WI38 (cell line): ENCODE data around the gene SUCLG2.

Experiments
- H3K4me3 ChIP-seq: 2 replicates; pipeline ENCODE4 v1.5.1; 2011; ENCODE audit warnings: low read depth, mild to moderate bottlenecking, control low read depth, low read length
- TF ChIP-seq, protein P1 (sequence below): IDR thresholded peaks from 2 replicates; pipeline ENCODE4 v1.5.1; 2012; ENCODE audit warnings: low read depth, mild to moderate bottlenecking, control low read depth, low read length

Gene SUCLG2

DNA sequence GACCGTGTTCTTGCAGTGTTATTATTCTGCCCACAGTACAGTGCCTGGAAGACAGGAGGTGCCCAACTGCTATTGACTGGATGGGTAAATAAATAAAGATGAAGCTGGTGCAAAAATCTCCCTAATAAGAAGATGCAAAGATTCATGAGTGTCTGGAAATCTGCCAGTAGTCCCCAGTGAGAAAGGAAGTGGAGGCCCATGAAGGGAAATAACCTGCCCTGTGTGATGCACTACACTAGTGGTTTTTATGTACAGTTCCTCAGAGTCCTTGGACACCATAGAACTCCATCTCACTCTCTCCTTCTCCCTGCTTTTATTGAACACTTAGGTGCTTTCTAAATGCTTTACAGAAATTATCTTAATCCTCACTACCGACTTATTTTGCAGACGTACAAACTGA, 8.3 kb upstream of the SUCLG2 start:
- TF ChIP-seq, protein P1, sequence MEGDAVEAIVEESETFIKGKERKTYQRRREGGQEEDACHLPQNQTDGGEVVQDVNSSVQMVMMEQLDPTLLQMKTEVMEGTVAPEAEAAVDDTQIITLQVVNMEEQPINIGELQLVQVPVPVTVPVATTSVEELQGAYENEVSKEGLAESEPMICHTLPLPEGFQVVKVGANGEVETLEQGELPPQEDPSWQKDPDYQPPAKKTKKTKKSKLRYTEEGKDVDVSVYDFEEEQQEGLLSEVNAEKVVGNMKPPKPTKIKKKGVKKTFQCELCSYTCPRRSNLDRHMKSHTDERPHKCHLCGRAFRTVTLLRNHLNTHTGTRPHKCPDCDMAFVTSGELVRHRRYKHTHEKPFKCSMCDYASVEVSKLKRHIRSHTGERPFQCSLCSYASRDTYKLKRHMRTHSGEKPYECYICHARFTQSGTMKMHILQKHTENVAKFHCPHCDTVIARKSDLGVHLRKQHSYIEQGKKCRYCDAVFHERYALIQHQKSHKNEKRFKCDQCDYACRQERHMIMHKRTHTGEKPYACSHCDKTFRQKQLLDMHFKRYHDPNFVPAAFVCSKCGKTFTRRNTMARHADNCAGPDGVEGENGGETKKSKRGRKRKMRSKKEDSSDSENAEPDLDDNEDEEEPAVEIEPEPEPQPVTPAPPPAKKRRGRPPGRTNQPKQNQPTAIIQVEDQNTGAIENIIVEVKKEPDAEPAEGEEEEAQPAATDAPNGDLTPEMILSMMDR, result no peak
- no peak overlapping the region for H3K4me3 ChIP-seq

DNA sequence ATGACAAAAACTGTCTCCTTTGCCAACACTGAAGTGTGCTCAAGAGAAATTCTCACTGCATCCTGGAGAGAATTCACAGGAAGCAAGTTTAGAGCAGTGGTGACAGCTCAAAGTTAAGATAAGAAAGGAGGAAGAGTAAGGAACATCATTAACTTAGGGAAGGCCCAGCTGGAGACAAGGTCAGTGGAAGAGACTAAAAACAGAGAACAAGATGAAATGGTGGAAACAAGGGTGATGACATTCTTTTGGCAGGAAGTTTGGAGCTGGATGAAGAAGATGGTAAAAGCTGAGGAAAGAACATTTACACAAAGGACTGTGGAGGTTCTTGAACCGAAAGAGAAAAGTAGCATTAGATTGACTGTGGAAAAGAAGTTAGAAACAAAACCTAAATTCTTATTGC, 6.7 kb upstream of the SUCLG2 start:
- TF ChIP-seq, protein P1, result no peak

DNA sequence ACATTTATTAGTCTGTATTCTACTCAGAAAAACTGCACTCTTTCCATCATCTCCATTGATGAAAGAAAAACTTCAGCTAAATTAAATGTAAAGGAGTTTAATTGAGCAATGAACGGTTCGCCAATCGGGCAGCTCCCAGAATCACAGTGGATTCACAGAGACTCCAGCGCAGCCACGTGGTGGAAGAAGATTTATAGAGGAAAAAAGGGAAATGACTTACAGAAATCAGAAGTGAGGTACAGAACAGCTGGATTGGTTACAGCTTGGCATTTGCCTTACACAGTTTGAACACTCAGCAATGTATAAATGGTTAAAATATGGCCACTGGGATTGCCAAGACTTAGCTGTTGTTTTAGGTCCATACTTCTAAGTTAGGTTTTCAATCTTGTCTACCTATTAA, 2.8 kb upstream of the SUCLG2 start:
- TF ChIP-seq, protein P1, result no peak
- H3K4me3 ChIP-seq, result no peak overlapping the region

More for the DNA sequence above, 6.7 kb upstream of the SUCLG2 start:
- H3K4me3 ChIP-seq, result no peak overlapping the region

DNA sequence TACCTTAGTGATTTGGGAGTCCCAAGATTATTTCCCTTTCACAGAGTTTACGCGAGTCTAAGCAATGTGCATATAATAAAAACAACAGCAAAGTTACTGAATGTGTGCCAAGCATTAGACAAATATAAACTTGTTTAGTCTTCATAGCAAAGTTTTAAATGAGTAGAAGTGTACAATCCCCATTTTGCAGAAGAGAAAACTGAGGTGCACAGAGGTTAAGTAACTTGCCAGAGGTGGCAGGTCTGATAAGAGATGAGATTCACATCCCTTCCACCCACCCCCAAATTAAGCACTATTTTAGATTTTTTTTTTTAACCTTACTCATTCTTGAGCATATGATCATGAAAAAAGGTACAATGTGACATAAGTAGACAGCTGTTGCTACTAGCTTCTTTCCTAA, 2.2 kb upstream of the SUCLG2 start:
- H3K4me3 ChIP-seq, result no peak overlapping the region
- TF ChIP-seq, protein P1, result no peak

DNA sequence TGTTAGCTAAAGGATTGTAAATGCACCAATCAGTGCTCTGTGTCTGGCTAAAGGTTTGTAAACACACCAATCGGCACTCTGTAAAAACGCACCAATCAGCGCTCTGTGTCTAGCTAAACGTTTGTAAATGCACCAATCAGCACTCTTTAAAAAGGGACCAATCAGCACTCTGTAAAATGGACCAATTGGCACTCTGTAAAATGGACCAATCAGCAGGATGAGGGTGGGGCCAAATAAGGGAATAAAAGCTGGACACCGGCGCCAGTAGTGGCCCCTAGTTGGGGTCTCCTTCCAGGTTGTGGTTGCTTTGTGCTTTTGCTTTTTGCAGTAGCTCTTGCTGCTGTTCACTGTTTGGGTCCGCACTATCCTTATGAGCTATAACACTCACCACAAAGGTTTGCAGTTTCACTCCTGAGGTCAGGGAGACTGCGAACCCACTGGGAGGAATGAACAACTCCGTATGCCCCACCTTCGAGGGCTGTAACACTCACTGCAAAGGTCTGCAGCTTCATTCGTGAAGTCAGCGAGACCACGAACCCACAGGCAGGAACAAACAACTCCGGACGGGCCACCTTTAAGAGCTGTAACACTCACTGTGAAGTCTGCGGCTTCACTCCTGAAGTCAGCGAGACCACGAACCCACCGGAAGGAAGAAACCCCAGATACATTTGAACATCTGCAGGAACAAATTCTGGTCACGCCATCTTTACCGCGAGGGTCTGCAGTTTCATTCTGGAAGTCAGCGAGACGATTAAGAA, 1.1 kb upstream of the SUCLG2 start:
- TF ChIP-seq, protein P1, result no peak
- H3K4me3 ChIP-seq, result no peak overlapping the region

DNA sequence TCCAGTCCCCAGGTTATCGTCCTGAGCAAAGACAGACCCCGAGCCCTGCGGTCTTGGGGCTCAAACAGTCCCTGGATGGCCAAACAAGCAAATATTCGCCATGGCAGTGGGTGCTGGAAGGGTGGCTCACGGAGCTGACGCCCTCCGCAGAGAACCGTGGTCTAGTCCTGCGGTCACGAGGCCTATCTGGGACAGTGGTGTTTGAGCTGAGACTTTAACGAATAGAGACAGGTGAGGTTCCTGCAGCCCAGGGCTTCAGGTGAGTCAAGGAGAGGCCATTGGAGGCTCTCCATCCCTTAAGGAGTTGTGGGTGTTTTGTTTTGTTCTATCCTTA, 399 bp upstream of the SUCLG2 start:
- H3K4me3 ChIP-seq, result peak overlapping the region; percentile 80
- TF ChIP-seq, protein P1, result no peak

DNA sequence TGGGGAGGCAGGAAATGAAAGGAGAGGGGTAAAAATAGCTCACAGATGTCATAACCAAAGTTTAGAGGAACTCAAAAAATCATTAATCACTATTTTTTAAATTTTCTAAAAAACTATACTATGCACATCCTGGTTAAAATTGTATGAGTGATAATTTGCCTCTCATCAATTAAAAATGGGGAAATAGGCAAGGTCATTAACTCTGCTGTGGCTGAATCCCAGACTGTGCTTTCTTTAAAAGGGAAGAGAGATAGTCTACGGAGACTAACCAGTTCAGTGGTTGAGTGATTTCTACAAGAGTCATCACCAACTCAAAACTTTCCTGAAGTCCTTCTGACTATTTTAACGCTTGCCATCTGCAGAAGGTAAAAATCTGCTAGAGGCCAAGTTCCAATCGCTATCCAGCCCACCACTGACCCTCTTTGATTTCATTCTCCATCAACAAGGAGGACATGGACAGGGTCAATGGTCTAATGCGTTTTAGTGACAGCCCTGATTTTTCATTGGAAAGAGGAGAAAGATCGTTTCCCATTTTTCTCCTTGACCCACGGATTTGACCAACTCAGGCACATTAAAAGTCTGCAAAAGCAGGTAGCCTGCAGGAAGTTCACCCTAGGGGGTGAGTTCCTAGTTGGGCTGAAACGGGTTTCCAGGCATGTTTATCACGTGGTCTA, 850 bp downstream of the SUCLG2 start:
- peak overlapping the region; percentile 80 for H3K4me3 ChIP-seq
- TF ChIP-seq, protein P1, result no peak
